EL (cell line): ENCODE measurements around the gene ERGIC2.
A peak's percentile ranks its signal among the peaks of the same experiment; 100 is the strongest.
"Not testable (repeated sequence)": the region's sequence is repeated elsewhere in the genome, so short reads cannot be mapped to it uniquely, and the experiment has no call there.

Source experiments
- DNase-seq: peaks from one replicate; pipeline ENCODE4 v3.0.0-alpha.2; 2016

Gene ERGIC2, protein sequence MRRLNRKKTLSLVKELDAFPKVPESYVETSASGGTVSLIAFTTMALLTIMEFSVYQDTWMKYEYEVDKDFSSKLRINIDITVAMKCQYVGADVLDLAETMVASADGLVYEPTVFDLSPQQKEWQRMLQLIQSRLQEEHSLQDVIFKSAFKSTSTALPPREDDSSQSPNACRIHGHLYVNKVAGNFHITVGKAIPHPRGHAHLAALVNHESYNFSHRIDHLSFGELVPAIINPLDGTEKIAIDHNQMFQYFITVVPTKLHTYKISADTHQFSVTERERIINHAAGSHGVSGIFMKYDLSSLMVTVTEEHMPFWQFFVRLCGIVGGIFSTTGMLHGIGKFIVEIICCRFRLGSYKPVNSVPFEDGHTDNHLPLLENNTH

DNA sequence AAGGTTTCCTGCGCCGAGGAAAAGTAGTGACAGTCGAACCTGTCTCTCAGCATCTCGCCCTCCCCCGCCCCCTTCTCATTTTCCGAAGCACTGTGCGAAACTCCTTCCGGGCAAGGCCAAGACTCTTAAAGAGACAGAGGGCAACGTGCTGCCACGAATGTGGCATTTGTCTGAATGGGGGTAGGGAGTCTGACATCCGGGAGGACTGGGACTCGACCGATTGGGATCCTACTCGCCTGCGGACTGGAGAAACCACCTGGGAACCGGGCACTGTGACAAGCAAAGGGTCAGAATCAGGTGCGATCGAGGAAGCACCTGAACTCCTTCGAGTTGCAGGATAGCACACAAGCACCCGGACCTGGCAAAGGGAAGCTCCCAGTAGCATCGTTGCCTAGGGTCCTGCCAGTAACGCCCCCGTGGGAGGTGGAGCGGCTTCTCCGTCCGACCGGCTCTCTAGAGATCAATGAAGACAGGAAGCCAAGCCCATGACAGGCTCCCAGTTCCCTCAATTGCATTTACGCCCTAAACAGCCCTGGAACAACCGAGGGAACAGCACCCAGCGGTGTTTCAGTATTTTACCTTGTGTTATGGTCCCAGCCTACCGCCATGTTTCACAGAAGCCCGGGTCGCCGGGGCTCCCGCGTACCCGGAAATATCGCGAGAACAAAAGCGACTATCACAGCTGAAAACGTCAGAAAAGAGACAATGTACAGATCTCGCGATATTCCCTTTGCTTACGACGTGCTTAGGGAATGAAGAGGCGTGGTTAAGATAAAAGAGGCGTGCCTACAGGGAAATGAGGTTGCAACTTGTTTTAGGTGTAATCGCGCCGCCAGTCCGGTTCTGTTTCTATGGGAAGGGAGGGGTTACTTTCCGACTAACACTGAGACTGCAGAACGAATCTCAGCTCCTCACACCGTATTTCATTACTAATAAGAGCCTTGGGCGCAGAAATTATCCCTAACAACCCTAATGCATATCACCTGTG lies at the start of gene ERGIC2:
Gene ERGIC2 (minus strand): TSS at position 637 of the 988 bp plus-strand sequence. CDS start 9,539 bp downstream, outside the sequence.
- DNase-seq = peak; percentile 98

DNA sequence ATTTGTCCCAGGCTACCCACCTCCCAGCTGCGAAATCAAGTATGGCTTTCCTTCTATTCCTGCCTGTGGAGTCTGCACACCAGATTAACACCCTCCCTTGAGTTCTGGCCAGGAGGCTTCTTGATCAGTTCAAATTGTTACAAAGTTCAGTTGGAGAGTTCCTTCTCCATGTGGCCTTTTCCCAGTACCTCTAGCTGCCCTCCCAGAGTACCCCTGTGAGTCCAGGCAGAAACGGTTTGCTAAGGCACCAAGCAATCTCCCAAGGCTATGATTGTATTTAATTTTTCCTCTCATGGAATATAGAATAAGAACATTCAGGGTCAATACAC lies 49.7 kb upstream of the ERGIC2 start:
- no peak for DNase-seq

DNA sequence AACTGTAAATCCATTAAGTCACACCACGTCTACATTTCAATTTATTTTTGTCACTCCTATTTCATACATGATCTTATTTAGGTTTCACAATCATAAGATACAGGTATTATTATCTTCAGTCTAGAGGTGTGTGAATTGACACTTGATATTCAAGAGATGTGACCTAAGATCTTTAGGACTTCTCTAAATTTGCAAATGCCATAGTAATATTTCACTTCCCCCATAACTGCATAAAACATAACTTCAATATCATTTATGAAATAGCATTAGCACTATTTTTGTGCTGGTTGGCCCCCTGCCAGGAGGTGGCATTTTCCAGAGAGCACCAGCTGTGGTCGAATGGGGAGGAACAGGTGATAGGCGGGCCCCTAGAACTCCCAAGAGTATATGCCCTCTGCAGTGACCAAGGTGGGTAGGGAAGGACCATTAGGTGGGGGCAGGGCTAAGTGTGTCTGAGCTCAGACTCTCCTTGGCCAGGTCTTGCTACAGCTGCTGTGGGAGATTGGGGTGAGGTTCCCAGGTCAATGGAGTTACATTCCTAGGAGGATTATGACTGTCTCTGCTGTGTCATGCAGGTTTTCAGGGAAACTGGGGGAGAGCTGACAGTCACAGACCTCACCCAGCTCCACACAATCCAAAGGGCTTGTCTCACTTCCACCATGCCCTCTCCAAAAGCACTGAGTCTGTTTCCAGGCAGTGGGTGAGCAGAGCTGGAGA lies 49.2 kb upstream of the ERGIC2 start:
- DNase-seq = no peak

DNA sequence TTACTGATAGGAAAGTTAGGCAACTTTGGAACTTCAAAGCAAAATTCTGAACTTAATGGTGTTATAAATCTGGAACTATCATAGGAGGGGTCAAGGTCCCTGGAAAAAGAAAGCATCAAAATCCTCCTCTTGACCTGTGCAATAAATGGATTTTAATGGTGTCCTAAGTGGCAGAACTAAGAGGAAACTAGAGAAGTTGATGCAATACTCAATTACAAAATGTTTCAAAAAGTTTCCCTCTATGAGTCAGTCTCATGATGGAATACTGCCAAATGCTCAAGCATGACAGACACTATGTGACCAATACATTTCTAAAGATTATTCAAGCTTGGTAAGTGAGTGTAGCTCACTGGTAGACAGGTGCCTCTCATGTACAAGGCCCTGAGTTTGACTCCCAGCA lies 47.7 kb upstream of the ERGIC2 start:
- DNase-seq = peak; percentile 63

DNA sequence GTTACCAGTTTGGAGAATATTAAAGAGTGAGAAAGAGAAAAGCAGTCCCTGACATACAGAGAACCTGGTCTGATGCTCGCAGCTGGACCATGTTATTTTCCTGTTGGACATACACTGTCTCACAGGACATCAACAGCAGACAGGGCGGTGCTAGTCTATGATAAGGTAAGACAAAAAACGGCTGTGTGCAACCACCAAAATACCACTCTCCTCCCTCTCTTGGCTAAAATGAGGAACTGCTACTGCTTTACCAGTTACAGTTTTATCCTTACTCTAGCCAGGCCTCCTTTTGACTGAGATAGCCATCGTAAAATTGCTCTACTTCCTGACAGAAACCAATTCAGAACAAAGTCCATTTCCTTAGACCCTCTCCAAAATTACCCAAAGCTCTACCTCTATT lies 47.0 kb upstream of the ERGIC2 start:
- DNase-seq = no peak

DNA sequence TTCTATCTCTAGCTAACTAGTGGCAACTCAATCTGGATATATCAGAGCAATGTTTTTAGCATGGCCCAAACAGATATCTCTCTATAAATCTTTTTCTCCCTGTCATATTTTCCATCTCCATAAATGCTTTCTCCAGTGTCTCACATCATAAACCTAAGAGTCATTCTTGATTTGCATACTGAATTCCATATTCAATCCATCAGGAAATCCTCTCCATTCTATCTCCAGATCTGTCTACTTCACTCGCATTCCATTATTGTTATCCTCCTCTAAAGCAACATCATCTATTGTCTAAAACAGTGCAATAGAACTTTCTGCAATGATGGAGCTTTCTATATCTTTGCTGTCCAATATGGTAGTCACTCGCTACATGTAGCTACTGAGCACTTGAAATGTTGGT lies 45.5 kb upstream of the ERGIC2 start:
- no peak for DNase-seq

DNA sequence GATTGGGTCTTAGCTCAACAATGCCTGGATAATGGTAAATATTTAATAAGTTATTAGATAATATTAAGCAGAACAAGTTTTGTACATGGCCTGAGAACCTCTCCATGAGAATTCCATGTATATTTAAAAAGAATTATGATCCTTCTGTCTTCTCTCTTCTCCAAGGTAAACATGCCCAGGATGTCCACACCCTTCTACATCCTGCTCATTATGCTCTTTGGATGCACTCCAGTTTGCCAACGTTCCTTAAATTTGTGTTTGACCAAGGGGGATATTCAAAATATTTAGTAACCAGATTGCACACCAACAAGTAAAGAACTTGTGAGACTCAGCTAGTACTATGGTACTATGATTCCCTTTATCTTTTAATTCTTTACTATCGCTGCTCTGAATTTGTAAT lies 44.8 kb upstream of the ERGIC2 start:
- DNase-seq = no peak

DNA sequence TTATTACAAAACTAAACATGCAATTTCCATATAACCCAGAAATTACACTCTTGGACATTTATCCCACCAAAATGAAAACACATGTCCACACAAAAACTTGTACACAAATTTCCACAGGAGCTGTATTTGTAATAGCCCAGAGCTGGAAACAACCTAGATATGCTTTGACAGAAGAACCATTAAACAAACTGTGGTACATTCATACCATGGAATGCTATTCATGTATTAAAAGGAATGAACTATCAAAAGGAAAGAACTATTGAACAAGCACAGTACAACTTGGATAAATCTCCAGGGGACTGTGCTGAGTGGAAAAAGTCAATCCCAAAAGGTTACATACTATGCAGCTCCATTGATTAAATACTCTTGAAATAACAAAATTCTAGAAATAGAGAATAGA lies 35.8 kb upstream of the ERGIC2 start:
- DNase-seq = no peak

DNA sequence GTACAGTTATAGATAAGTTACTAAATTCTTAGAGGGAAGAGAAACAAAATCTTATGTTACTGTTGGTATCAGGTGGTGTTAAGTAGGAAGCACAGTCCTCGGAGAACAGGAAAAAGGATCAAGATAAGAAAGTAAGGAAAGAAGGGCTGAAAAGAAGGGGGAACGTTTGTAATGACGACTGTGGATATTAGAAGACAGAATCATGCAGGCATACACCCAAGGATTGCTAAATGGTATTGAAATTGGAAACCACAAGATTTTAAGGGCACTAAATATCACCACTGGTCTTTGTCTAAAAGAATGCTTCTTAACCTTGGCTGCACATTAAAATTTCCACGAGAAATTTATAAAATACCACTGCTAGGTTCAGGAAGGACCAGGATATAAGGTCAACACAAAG lies 34.1 kb upstream of the ERGIC2 start:
- no peak for DNase-seq

DNA sequence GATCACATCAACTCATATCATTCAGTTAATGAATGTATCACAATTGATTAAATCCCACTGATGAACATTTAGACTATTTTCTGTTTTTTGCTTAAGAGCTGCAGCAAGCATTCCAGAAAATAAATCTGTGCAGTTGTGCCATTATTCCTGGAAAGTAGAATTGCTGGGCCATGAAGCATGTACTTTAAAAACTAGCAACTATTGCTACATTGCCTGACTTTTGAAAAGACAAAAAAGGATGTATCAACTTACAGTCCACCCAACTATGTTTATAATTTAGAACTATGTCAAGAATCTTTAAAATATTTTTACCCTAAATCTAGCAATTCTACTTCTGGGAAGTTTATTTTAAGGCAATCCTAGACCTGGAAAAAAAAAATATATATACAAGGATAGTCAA lies 33.4 kb upstream of the ERGIC2 start:
- DNase-seq = no peak

DNA sequence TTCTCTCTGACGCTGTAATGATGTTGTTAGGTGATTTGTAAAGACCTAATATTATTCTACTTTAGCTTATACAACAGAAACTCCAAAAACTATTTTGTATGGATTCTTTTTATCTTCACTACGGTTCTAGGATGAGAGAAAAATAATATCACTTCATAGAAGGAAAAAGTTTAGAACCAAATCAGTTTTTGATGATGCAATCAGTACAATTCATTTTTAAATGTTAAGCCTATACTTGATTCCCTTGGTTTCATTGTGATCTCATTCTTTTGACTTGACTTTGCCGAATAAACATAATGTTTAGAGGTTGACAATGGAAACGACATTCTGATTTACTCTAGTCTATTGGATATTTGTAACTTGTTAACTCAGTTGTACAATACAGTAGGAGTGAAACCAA lies 24.6 kb upstream of the ERGIC2 start:
- no peak for DNase-seq

DNA sequence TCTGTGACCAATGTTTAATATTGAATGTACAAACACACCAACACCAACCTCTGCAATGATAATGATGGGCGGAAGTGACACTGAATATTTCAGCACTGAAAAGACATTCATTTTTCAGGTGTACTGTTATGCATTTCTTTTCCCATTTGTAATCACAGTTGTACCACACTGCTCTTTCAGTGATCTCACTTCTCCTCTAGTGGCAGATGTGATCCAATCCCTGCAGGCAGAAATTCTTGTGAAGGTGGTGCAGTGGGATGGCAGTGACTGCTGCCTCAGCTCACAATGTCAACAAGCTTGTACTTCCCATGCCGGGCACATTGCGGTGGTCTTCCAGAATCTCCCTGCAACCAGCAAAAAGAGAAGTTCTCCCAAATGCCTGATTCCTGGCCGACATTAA lies 23.0 kb upstream of the ERGIC2 start:
- no peak for DNase-seq

DNA sequence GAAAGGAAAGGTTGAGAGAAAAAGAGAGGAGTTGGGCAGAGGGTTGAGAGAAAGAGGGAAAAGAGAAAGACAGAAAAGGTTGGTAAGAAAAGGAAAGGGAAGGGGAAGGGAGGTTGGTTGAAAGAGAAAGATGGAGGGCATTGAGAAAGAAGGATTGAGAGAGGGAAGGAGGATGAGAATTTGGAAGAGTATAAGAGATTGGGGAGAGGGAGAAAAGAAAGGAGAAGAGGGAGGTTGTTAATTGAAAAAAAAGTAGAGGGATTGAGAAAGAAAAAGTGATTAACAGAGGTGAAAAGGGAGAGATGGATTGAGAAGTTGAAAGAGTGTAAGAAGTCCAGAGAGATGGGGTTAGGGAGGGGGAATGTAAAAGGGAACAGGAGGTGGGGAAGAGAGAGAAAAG lies 21.5 kb upstream of the ERGIC2 start:
- DNase-seq = no peak

DNA sequence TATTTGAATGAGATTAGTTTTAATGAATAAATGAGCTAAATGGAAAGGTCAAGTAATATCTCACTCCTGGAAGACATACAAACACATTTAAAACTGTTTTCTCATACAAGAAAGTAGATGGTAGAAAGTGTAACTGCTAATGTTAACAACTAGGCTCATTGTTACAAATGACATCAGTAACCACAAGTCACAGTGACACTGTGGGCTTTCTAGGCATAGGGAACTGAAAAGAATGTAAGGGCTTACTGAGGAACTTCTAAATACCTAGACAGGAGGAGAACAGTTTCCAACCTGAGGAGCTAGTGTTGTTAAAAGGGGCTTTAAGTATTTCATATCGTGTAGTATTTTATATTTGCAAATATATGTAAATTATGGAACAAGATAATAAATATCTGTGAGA lies 17.5 kb upstream of the ERGIC2 start:
- DNase-seq = no peak

DNA sequence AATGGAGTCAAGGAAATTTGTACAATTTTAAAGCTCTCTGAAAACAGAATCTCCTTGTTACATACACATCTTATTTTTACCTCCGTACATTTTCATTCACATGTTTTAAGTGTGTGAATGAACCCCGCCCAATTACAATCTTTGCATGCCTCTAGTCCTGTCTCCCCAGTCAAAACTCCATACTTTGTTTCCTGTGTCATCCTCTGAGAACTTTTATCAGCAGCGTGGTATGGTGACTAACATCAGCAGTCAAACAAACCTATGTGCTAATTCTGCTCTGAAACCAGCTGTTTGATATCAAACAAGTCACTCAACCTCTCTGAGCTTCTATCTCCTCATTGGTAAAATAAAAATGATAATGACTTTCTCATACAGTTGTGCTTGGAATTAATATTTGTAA lies 15.8 kb upstream of the ERGIC2 start:
- peak; percentile 8 for DNase-seq

DNA sequence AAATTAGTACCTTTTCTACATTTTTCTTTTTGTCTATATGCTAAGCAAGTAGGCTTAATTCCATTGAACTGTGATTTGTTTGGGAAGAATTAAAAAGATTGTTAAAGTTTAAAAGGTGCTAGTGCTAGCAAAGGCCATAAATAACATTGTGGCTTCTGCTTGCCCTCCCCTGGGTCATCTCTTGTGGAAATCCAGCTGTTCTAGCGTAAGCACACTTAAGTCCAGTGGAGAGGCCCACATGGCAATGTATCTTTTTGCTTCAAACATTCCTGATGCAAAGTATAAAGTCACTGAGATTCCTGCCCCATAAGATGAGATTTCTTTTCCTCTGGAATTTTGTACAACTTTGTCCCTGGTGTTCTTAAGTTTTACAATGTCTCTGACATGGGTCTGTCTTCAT lies 14.4 kb upstream of the ERGIC2 start:
- no peak for DNase-seq

DNA sequence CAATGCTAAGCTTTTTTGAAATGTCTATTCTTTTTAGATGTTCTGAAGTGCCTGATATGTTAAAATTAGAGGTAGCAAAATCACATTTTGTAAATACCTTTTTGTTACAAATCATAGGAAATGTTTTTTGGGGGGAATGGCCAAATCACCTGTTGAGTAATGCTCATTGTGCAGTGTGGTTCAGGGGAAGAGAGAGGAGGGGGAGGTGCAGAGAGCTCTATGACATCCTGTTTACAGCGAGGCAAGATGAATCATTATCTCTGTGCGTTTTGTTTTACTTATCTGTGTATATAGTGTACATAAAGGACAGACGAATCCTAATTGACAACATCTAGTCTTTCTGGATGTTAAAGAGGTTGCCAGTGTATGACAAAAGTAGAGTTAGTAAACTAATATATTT lies 9.4 kb upstream of the ERGIC2 start:
- DNase-seq = not testable (repeated sequence)

DNA sequence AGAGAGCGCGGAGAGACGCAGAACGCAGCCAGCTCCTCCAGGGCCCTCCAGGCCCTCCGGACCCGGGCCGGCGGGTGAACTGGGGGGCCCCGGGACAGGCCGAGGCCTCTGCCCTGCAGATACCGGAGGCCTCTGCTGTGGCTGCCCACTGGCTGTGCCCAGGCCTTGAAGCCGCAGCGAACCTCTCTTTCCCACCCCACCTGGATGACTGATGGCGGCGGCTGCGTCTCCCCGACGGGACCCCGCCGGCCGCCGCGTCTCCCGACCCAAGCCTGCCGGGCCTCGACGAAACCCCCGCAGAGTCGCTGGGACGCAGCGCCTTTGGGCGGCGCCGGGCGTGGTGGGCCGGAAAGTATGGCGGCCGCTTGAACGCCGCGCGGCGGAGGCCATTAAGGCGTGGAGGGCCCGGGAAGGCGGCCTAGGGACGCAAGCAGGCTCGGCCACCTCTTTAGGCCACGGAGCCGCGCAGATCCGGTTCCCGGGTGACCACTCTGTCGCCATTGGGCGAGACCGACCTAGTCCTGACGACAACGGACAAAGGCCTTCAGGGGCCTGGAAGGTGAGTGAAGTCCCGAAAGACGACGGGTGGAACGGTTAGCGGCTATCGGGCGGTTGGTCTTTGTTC lies 8.4 kb upstream of the ERGIC2 start:
- no peak for DNase-seq

DNA sequence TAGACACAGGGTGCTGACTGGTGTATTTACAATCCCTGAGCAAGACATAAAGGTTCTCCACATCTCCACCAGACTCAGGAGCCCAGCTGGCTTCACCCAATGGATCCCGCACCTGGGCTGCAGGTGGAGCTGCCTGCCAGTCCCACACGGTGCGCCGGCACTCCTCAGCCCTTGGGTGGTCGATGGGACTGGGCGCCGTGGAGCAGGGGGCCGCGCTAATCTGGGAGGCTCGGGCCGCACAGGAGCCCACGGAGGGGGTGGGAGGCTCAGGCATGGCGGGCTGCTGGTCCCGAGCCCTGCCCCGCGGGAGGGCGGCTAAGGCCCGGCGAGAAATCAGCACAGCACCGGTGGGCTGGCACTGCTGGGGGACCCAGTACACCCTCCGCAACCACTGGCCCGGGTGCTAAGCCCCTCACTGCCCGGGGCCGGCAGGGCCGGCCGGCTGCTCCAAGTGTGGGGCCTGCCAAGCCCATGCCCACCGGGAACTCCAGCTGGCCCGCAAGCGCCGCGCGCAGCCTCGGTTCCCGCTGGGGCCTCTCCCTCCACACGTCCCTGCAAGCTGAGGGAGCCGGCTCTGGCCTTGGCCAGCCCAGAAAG lies 5.2 kb upstream of the ERGIC2 start:
- not testable (repeated sequence) for DNase-seq

DNA sequence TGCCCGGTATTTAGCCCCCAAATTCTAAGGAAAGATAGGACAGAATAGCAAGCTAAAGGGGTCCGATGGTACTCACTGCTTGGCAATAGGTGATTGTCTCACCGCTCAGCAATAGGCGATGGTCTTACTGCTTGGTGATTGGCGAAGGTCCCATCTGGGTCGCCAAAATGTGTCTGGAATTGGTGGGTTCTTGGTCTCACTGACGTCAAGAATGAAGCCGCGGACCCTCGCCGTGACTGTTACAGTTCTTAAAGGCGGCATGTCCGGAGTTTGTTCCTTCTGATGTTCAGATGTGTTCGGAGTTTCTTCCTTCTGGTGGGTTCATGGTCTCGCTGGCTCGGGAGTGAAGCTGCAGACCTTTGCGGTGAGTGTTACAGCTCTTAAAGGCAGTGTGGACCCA lies 4.2 kb upstream of the ERGIC2 start:
- DNase-seq = not testable (repeated sequence)

DNA sequence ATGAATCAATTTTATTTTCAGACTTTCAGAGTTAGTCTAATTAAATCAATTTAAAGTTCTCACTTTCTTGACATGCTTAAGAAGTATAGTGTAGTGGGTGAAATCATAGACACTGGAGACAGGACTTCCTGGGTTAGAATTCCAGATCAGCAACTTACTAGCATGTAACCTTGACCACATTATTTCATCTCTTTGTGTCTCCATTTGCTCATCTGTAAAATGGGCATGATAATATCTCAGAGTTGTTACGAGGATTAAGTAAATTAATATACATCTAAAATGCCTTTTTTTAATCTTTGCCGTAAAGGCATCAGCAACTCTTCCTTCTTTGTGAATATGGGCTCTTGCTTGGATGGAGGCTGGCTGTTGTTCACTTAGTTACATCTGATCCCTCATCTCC lies 1.3 kb upstream of the ERGIC2 start:
- no peak for DNase-seq

DNA sequence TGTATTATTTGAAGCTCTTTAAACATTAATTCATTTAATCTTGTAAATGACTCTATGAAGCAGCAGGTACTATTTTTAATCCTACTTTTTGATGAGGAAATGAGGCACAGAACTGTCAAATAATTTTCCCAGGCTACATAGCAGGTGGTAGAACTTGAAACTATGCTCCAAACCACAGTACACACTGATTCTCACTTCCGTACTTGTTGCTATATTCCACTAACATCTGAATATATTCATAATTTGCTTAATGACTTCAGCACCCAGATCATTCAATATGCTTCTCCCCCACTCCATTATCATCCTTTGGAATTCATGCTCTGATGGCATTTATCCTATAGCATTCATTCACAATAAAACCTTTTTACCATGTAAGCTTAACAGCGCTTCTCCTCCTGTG lies 4.9 kb downstream of the ERGIC2 start:
- DNase-seq = no peak

DNA sequence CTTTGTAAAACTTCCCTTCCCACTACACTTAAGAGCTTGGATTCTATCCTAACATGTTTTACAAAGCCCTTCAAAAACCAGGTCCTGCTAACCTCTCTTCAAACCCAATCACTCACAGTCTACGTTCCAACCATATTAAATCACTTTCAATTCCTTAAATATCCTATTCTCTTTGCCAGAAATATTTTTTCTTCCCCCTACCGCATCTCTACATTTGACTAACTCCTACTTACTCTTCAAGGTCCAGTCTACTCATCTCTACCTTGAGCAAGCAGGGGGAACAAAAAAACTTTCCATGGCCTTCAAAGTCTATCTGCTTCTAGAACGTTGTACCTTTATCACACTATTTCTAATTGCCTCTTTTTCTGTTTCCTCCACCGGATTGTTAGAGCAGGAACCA lies 6.1 kb downstream of the ERGIC2 start:
- DNase-seq = no peak
